Esophagus squamous epithelium (tissue), 4 donors: ENCODE results near the gene BLOC1S5.

Experiments used
- POLR2A ChIP-seq, 4 donors: fragments of 450-650 bp; IDR thresholded peaks; one replicate each; pipeline ENCODE4 v1.6.1; 2017; ENCODE audit warnings: antibody characterized with exemption in 4 of 4, mild to moderate bottlenecking in 4 of 4, moderate library complexity in 3 of 4
- TF ChIP-seq, protein P1 (sequence below), 6 experiments: fragments of 450-650 bp in 4 of 6; fragments of 200-600 bp in 2 of 6; sonication (generic) in 2 of 6; IDR thresholded peaks; one replicate each; pipeline ENCODE4 v1.5.1; 2016 to 2019; ENCODE audit warnings: antibody characterized with exemption in 6 of 6, mild to moderate bottlenecking in 4 of 6, moderate library complexity in 4 of 6

DNA sequence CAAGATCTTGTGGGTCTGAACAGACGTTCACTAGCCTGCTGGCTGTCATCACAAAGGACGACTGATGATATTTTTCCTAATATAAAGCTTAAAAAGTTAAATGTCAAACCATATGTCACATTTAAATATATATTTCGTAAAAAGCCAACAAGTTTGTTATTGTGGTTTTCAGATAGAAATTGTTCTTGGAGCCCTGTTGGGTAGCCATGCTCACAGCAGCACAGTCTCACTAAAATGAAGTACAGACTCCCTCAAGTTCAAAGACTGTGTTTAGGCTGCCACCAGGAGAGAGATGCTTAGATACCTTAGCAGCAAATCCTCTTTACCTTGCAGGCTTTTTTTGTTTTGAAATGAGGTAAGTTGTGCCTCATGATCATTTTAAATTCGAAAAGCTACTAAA lies 20.4 kb upstream of the BLOC1S5 start:
- TF ChIP-seq, protein P1, sequence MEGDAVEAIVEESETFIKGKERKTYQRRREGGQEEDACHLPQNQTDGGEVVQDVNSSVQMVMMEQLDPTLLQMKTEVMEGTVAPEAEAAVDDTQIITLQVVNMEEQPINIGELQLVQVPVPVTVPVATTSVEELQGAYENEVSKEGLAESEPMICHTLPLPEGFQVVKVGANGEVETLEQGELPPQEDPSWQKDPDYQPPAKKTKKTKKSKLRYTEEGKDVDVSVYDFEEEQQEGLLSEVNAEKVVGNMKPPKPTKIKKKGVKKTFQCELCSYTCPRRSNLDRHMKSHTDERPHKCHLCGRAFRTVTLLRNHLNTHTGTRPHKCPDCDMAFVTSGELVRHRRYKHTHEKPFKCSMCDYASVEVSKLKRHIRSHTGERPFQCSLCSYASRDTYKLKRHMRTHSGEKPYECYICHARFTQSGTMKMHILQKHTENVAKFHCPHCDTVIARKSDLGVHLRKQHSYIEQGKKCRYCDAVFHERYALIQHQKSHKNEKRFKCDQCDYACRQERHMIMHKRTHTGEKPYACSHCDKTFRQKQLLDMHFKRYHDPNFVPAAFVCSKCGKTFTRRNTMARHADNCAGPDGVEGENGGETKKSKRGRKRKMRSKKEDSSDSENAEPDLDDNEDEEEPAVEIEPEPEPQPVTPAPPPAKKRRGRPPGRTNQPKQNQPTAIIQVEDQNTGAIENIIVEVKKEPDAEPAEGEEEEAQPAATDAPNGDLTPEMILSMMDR (IDR thresholded peaks at IDR 0.05), result no peak
- TF ChIP-seq POLR2A (IDR thresholded peaks at IDR 0.05), result no peak
